ENCODE data around the gene EIF2AK3.

- TF ChIP-seq, protein P1, sequence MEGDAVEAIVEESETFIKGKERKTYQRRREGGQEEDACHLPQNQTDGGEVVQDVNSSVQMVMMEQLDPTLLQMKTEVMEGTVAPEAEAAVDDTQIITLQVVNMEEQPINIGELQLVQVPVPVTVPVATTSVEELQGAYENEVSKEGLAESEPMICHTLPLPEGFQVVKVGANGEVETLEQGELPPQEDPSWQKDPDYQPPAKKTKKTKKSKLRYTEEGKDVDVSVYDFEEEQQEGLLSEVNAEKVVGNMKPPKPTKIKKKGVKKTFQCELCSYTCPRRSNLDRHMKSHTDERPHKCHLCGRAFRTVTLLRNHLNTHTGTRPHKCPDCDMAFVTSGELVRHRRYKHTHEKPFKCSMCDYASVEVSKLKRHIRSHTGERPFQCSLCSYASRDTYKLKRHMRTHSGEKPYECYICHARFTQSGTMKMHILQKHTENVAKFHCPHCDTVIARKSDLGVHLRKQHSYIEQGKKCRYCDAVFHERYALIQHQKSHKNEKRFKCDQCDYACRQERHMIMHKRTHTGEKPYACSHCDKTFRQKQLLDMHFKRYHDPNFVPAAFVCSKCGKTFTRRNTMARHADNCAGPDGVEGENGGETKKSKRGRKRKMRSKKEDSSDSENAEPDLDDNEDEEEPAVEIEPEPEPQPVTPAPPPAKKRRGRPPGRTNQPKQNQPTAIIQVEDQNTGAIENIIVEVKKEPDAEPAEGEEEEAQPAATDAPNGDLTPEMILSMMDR (IDR thresholded peaks at IDR 0.05; ENCODE audit: poor library complexity), result no peak
- TF ChIP-seq EZH2phosphoT487 (IDR thresholded peaks at IDR 0.05; ENCODE audit: low read depth, severe bottlenecking, unreplicated experiment), result no peak
- no peak for TF ChIP-seq EZH2 (IDR thresholded peaks at IDR 0.05; ENCODE audit: borderline replicate concordance)
Measured at GRCh38 chr2:88564402-88564801, 62.9 kb downstream of the EIF2AK3 start.
